Lower leg skin (tissue), 4 donors: Measurements from ENCODE around the gene GSX1. TPM values are rescaled to one million over a fixed set of nuclear protein-coding genes. Genes with fewer than 3 reads are reported as not detected.

ENCODE experiments used
- DNase-seq, 2 donors: peaks; one replicate each; pipeline ENCODE4 v3.0.0-alpha.2; 2019; ENCODE audit warnings: low spot score in 2 of 2
- H3K4me3 ChIP-seq: fragments of 200-600 bp; sonication (generic); 2 replicates; pipeline ENCODE4 v1.5.1; 2017; ENCODE audit warnings: mild to moderate bottlenecking, low read depth; ENCODE audit not compliant: poor library complexity, severe bottlenecking
- POLR2A ChIP-seq, 2 donors: fragments of 450-650 bp; IDR thresholded peaks; one replicate each; pipeline ENCODE4 v1.6.1; 2016 to 2017; ENCODE audit warnings: antibody characterized with exemption in 2 of 2, mild to moderate bottlenecking in 1 of 2, moderate library complexity in 1 of 2
- WGBS, 2 donors: methylation state at CpG; one replicate each; pipeline ENCODE4 v1.1.5; 2018; 5-methylcytosine and 5-hydroxymethylcytosine counted together
- intact Hi-C: fragments of 100-400 bp; cut with DNase I; formaldehyde crosslinking; loops from one replicate; pipeline ENCODE4 v1.15.0; 2023; ENCODE audit warnings: low total_unique reads
- total RNA-seq, 4 donors: library from RNA; depleted of rRNA; stranded (reverse); fragments of >200 nt; gene quantifications; one replicate each; pipeline ENCODE4 v1.1.0, GENCODE V29; 2016
- TF ChIP-seq, protein P1 (sequence below), 3 donors: fragments of 450-650 bp; IDR thresholded peaks; one replicate each; pipeline ENCODE4 v1.5.1; 2016; ENCODE audit warnings: antibody characterized with exemption in 3 of 3, mild to moderate bottlenecking in 3 of 3, moderate library complexity in 2 of 3

Gene GSX1
- total RNA-seq, 4 donors from 2014 or later = not detected

DNA sequence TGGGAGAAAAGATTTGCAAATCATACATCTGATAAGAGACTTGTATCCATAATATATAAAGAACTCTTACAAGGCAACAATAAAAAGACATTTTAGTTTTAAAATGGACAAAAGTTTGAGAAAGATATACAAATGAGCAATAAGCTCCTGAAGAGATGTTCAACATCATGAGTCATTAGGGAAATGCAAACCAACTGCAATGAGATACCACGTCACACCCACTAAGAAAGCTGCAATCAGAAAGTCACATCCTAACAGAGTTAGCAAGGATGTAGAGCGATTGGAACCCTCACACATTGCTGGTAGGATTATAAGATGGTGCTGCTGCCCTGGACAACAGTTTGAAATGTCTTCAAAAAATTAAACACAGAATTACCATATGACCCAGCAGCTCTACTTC, 50.3 kb downstream of the GSX1 start:
- no peak overlapping the region for H3K4me3 ChIP-seq
- whole genome bisulfite sequencing, 2 donors = 79 to 84% methylated on average over 2 of the region's 2 CpGs
- no peak for DNase-seq
- intact Hi-C loops = no loop called here
- TF ChIP-seq, protein P1, sequence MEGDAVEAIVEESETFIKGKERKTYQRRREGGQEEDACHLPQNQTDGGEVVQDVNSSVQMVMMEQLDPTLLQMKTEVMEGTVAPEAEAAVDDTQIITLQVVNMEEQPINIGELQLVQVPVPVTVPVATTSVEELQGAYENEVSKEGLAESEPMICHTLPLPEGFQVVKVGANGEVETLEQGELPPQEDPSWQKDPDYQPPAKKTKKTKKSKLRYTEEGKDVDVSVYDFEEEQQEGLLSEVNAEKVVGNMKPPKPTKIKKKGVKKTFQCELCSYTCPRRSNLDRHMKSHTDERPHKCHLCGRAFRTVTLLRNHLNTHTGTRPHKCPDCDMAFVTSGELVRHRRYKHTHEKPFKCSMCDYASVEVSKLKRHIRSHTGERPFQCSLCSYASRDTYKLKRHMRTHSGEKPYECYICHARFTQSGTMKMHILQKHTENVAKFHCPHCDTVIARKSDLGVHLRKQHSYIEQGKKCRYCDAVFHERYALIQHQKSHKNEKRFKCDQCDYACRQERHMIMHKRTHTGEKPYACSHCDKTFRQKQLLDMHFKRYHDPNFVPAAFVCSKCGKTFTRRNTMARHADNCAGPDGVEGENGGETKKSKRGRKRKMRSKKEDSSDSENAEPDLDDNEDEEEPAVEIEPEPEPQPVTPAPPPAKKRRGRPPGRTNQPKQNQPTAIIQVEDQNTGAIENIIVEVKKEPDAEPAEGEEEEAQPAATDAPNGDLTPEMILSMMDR (IDR thresholded peaks at IDR 0.05) = no peak
- no peak for TF ChIP-seq POLR2A (IDR thresholded peaks at IDR 0.05)

Other genes with a start within 250 kb of the GSX1 start
- 10 to 100 TPM; 15.8 to 18.2 (median 17.0) TPM for gene LNX2, start 172.0 kb upstream of the GSX1 start, total RNA-seq
- gene POLR1D, start 170.6 kb upstream of the GSX1 start, total RNA-seq = 100 to 1,000 TPM; 130 to 280 (median 214) TPM
- not detected for gene PDX1, start 127.5 kb downstream of the GSX1 start, total RNA-seq
- gene CDX2, start 176.8 kb downstream of the GSX1 start, total RNA-seq = not detected
- not detected for gene URAD, start 196.2 kb downstream of the GSX1 start, total RNA-seq